GM20000 (cell line): ENCODE measurements around the gene TMEM169.

ENCODE experiments used
- DNase-seq: peaks from one replicate; pipeline ENCODE4 v3.0.0; 2012; ENCODE audit warnings: low spot score
- TF ChIP-seq, protein P1 (sequence below): IDR thresholded peaks from 2 replicates; pipeline ENCODE4 v1.5.1; 2012; ENCODE audit warnings: mild to moderate bottlenecking, control low read depth; ENCODE audit errors: extremely low read depth, missing control alignments

Gene TMEM169

DNA sequence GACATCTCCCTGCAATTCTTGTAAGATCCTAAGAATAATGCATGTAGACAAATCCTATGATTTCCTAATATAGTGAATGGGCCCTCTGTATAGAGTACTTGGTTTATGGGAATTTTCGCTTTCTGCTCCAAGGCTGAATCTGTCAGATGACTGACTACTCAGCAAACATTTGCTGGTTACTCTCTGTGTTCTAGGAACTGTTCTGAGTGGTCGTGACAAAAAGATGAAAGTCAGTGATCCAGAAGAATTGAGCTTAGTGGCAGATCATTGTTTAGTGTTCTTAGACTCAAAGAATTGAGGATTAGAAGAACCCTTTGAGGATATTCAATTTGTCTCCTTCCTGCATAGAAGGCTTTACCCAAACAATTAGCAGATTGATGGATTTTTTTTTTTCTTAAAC lies 37.4 kb downstream of the TMEM169 start:
- DNase-seq: no peak
- TF ChIP-seq, protein P1, sequence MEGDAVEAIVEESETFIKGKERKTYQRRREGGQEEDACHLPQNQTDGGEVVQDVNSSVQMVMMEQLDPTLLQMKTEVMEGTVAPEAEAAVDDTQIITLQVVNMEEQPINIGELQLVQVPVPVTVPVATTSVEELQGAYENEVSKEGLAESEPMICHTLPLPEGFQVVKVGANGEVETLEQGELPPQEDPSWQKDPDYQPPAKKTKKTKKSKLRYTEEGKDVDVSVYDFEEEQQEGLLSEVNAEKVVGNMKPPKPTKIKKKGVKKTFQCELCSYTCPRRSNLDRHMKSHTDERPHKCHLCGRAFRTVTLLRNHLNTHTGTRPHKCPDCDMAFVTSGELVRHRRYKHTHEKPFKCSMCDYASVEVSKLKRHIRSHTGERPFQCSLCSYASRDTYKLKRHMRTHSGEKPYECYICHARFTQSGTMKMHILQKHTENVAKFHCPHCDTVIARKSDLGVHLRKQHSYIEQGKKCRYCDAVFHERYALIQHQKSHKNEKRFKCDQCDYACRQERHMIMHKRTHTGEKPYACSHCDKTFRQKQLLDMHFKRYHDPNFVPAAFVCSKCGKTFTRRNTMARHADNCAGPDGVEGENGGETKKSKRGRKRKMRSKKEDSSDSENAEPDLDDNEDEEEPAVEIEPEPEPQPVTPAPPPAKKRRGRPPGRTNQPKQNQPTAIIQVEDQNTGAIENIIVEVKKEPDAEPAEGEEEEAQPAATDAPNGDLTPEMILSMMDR: no peak

DNA sequence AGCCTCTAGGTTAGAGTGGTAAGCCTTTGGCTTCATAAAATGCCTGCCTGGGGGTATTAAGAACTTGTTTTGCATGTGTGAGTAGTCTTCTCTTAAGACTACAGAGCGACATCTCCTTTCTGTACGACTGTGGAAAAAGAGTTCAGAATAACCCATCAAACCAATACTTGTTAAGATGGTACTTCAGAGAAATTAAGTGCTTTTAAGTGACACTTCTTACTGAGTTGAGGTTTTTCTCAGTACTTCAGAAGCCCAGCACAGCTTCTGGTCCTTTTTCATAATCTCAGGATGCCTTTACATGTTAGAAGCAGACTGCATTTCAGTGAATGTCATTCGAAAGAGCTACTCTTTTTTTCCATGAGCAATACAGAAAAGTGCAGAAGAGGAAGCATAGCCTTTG lies 38.3 kb downstream of the TMEM169 start:
- TF ChIP-seq, protein P1: no peak
- no peak for DNase-seq

DNA sequence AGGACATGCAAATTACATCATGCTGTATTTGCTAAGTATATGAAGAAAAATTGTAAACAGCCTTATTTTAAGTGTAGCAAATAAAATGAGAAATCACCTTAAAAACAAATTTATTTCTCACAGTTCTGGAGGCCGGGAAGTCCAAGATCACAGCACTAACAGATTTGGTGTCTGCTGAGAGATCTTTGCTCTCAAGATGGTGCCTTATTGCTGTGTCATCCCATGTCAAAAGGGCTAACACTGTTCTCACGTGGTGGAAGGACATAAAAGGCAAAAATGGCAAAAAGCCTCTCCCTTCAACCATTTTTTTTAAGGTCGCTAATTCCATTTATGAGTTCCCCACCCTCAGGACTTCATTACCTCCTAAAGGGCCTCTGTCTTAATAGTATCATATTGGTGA lies 39.5 kb downstream of the TMEM169 start:
- no peak for DNase-seq

DNA sequence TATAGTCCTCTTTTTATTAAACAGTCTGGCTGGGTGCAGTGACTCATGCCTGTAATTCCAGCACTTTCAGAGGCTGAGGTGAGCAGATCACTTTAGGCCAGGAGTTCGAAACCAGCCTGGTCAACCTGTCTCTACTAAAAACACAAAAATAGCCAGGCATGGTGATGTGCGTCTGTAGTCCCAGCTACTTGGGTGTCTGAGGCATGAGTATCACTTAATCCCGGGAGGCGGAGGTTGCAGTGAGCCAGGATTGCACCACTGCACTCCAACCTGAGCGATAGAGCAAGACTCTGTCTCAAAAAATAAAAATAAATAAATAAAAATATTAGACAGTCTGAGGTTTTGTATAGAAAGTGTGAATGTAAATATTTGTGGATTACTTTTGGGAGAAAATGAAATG lies 45.2 kb downstream of the TMEM169 start:
- TF ChIP-seq, protein P1: no peak

More for the DNA sequence above, 39.5 kb downstream of the TMEM169 start:
- TF ChIP-seq, protein P1: no peak

DNA sequence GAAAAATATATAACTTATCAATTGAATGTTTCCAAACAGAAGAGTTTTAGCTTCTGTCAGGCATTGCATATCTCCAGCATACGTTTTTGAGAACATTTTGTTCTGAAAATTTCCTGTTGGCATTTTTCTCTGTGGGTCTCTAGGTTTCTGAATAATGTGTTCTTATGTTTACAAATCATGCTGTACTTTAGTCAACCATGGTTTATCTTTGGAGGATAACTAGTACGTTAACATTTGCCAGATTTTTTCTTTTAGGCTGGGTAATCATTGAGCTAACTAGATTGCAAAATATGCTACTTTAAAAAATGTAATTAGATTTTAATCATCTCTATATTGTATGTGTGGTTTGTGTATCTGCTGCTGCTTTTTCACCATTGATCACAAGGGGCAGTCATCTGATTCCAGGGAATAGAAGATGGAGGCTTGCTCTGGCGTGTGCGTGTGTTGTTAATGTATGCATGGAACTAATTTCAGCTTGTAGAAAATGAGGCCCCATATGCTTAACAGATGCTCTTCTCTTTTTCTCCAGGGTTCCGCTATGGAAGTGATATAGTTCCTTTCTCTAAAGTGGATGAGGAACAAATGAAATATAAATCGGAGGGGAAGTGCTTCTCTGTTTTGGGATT lies 48.7 kb downstream of the TMEM169 start:
- TF ChIP-seq, protein P1: no peak
- DNase-seq: no peak

More for the DNA sequence above, 45.2 kb downstream of the TMEM169 start:
- DNase-seq: no peak

DNA sequence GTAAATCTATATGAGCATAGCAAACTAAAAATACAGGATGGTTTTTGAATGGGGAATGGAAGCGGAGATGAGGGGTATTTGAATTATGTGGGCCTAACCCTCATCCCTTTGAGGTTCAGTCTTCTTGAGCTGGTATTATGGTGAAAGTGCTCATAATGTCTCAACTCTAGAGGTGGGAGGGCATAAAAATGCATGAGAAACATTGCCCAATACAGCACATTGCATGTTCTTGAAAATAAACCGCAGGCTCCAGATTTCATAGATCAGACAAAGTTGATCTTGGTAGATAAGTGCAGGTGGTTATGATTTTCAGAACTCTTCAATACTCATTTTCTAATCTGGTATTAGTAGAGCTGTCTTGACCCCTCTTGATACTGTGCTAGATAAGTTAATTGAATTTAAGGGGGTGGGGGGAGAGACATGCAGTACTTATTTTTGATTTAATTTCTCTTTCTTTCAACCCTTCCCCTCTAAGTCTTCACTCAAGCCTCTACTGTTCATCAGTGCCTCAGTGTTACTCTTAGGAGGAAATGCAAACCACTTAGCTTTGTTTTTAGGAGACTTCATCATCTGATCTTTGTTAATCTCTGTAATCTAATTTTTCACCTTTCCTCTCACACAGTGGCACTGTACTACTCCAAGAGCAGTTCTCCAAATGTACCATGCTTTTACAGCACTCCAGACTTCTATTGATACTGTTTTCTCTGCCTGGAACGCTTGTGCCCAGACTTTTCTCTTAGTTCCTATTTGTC lies 49.6 kb downstream of the TMEM169 start:
- TF ChIP-seq, protein P1: no peak
- DNase-seq: no peak

DNA sequence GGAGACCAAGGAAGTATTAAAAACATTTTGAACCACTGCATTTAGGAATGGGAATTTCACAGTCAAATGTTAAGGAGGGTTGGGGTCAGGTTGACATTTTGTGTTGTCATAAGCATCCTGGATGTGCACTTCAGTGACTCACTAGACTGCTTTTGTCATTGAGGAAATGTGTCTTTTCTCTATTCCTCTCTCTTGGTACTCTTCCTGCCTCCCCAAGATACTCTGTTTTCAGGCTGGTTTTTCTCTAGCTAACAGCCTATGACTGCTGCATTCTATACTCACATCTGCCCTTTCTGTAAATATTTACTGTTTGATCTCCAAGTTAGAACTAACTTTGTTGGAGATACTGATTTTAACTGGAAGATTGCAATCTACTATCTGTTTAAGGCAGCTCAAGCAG lies 50.9 kb downstream of the TMEM169 start:
- TF ChIP-seq, protein P1: no peak
- DNase-seq: no peak
